ENCODE data around the gene DENND5B. TPM values are rescaled to one million over a fixed set of nuclear protein-coding genes. Genes with fewer than 3 reads are reported as not detected.

The DENND5B gene
- total RNA-seq, 1 donor from 2014 or later, result 20.0 TPM

DNA sequence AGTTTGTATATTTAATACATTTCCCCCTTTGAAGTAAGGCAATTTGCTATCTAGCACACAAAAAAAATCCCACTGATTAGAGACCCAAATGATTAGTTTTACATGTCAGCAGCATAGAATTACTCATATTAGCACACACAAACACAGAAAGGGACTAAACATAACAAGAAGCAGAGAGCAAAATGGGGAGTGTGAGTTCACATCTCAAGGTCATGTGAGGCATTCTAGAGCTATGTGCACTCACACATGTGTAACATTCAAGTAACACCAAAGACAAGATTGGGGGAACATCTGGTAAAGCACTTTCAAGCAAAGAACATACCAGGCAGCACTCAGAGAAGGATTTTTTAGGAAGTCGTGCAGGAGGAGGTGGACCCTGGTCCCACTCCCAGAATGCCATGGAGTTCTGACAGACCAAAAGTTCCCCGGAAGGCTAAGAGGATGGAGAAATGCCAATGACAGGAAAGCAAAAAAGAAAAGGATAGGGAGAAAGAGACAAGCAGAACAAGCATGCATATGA, 159.2 kb downstream of the DENND5B start:
- Mint-ChIP-seq H3K9me3 (ENCODE audit: unreplicated experiment) (no peaks in the 10 kb centered on the region), H3K4me1 (ENCODE audit: unreplicated experiment) (no peaks in the 10 kb centered on the region), H3K27ac (ENCODE audit: unreplicated experiment) (no peak overlapping the region), H3K27me3 (ENCODE audit: unreplicated experiment) (no peaks in the 10 kb centered on the region), H3K4me3 (ENCODE audit: unreplicated experiment) (no peak overlapping the region), H3K36me3 (ENCODE audit: low read depth, unreplicated experiment) (no peaks in the 10 kb centered on the region)
- TF ChIP-seq, protein P1, sequence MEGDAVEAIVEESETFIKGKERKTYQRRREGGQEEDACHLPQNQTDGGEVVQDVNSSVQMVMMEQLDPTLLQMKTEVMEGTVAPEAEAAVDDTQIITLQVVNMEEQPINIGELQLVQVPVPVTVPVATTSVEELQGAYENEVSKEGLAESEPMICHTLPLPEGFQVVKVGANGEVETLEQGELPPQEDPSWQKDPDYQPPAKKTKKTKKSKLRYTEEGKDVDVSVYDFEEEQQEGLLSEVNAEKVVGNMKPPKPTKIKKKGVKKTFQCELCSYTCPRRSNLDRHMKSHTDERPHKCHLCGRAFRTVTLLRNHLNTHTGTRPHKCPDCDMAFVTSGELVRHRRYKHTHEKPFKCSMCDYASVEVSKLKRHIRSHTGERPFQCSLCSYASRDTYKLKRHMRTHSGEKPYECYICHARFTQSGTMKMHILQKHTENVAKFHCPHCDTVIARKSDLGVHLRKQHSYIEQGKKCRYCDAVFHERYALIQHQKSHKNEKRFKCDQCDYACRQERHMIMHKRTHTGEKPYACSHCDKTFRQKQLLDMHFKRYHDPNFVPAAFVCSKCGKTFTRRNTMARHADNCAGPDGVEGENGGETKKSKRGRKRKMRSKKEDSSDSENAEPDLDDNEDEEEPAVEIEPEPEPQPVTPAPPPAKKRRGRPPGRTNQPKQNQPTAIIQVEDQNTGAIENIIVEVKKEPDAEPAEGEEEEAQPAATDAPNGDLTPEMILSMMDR (IDR thresholded peaks at IDR 0.05; ENCODE audit: unreplicated experiment), result no peak
- DNase-seq (ENCODE audit: low spot score), result no peak

DNA sequence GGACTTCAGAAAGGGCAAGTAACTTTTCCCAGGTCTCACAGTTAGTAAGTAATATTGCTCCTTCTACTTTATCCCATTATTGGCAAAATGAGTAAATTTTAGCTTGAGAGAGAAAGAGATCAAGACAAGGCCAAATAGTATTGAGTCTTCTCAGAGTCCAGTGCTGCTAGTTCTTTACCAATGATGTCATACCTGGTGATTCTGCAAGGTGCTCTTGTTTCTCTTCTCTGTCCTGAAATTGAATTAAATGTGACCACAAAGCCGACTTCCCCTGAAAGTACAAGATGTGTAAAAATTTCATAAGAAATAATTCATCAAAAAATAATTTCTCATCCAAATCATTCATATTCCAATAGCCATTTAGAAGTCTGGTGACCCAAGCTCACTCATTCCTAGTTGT, 167.5 kb downstream of the DENND5B start:
- H3K27ac Mint-ChIP-seq (ENCODE audit: unreplicated experiment), result no peak overlapping the region
- DNase-seq (ENCODE audit: low spot score), result no peak
- H3K4me3 Mint-ChIP-seq (ENCODE audit: unreplicated experiment), result no peak overlapping the region
- H3K4me1 Mint-ChIP-seq (ENCODE audit: unreplicated experiment), result no peaks in the 10 kb centered on the region
- no peaks in the 10 kb centered on the region for H3K36me3 Mint-ChIP-seq (ENCODE audit: low read depth, unreplicated experiment)
- no peaks in the 10 kb centered on the region for H3K27me3 Mint-ChIP-seq (ENCODE audit: unreplicated experiment)
- TF ChIP-seq, protein P1 (IDR thresholded peaks at IDR 0.05; ENCODE audit: unreplicated experiment), result no peak
- no peaks in the 10 kb centered on the region for H3K9me3 Mint-ChIP-seq (ENCODE audit: unreplicated experiment)

DNA sequence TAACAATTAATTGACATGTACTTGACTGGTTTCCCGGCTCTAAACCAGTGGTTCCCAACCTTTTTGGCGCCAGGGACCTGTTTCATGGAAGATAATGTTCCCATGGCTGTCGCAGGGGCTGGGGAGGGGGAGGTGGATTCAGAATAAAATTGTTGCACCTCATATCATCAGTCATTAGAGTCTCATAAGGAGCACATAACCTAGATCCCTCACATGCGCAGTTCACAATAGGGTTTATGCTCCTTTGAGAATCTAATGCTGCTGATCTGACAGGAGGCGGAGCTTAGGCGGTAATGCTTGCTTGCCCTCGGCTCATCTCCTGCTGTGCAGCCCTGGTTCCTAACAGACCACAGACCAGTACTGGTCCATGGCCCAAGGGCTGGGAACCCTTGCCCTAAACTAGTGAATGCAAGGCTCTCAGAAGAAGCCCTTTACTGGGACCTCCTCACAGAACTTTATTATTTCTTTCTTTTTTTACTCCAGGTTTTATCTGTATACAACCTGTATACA, 178.6 kb downstream of the DENND5B start:
- no peak overlapping the region for H3K27ac Mint-ChIP-seq (ENCODE audit: unreplicated experiment)
- no peaks in the 10 kb centered on the region for H3K9me3 Mint-ChIP-seq (ENCODE audit: unreplicated experiment)
- no peak for DNase-seq (ENCODE audit: low spot score)
- no peaks in the 10 kb centered on the region for H3K36me3 Mint-ChIP-seq (ENCODE audit: low read depth, unreplicated experiment)
- H3K27me3 Mint-ChIP-seq (ENCODE audit: unreplicated experiment), result no peaks in the 10 kb centered on the region
- TF ChIP-seq, protein P1 (IDR thresholded peaks at IDR 0.05; ENCODE audit: unreplicated experiment), result no peak
- no peak overlapping the region for H3K4me3 Mint-ChIP-seq (ENCODE audit: unreplicated experiment)
- H3K4me1 Mint-ChIP-seq (ENCODE audit: unreplicated experiment), result no peaks in the 10 kb centered on the region

DNA sequence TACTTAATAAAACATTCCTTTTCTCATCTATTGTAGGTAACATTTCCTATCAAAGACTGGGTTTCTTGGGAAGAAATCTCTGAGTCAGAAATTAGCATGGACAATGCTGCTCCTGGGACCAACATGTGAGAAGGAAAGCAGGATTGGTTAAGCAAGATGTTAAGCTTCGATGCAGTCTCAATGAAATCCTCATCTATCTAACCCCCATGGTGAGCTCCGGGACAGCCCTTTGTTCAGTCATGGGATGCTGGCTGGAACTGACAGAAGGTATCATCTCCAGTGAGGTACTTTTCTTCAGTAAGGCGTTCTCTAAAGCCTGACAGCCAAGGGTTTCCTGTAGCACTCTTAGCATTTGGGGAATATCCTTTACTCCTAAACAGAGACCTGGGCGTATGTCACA, 182.2 kb downstream of the DENND5B start:
- Mint-ChIP-seq H3K27me3 (ENCODE audit: unreplicated experiment) (no peaks in the 10 kb centered on the region), H3K4me3 (ENCODE audit: unreplicated experiment) (no peak overlapping the region), H3K36me3 (ENCODE audit: low read depth, unreplicated experiment) (no peaks in the 10 kb centered on the region), H3K27ac (ENCODE audit: unreplicated experiment) (no peak overlapping the region), H3K4me1 (ENCODE audit: unreplicated experiment) (no peaks in the 10 kb centered on the region), H3K9me3 (ENCODE audit: unreplicated experiment) (no peaks in the 10 kb centered on the region)
- no peak for DNase-seq (ENCODE audit: low spot score)
- TF ChIP-seq, protein P1 (IDR thresholded peaks at IDR 0.05; ENCODE audit: unreplicated experiment), result no peak

DNA sequence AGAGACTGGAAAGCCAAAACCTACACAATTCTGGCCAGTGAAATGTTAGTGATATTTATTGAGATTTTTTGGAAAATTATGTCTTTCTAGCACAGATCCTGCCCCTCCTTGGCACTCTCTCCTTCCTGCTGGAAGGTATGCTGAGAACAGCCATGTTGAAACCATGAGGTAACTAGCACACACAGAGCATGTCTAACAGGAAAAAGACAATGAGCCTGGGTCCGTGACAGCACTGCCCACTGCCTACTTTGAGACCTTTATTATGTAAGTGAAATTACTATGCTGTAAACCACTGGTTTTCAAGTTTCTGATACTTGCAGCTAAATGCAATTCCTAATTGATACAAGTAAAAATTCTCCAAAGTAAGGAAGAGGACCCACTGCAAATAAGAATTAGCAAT, 183.4 kb downstream of the DENND5B start:
- Mint-ChIP-seq H3K27ac (ENCODE audit: unreplicated experiment) (no peak overlapping the region), H3K27me3 (ENCODE audit: unreplicated experiment) (no peaks in the 10 kb centered on the region), H3K4me3 (ENCODE audit: unreplicated experiment) (no peak overlapping the region), H3K4me1 (ENCODE audit: unreplicated experiment) (no peaks in the 10 kb centered on the region), H3K36me3 (ENCODE audit: low read depth, unreplicated experiment) (no peaks in the 10 kb centered on the region), H3K9me3 (ENCODE audit: unreplicated experiment) (no peaks in the 10 kb centered on the region)
- no peak for DNase-seq (ENCODE audit: low spot score)
- TF ChIP-seq, protein P1 (IDR thresholded peaks at IDR 0.05; ENCODE audit: unreplicated experiment), result no peak

Data from endothelial cell (in vitro differentiated cells).